Endothelial cell (in vitro differentiated cells): ENCODE data around the gene SDS. TPM values are rescaled to one million over a fixed set of nuclear protein-coding genes. Genes with fewer than 3 reads are reported as not detected.

Experiments used
- DNase-seq: peaks from one replicate; pipeline ENCODE4 v3.0.0; 2021; ENCODE audit warnings: low spot score
- H3K27ac Mint-ChIP-seq: one replicate; pipeline ENCODE4 v1.8.0; 2021; ENCODE audit warnings: mixed read lengths, inconsistent platforms; ENCODE audit not compliant: unreplicated experiment
- H3K27me3 Mint-ChIP-seq: one replicate; pipeline ENCODE4 v1.8.0; 2021; ENCODE audit warnings: mild to moderate bottlenecking, moderate library complexity, mixed read lengths, inconsistent platforms; ENCODE audit not compliant: unreplicated experiment
- H3K36me3 Mint-ChIP-seq: one replicate; pipeline ENCODE4 v1.8.0; 2021; ENCODE audit warnings: mild to moderate bottlenecking, low read depth, mixed read lengths, inconsistent platforms; ENCODE audit not compliant: unreplicated experiment
- H3K4me1 Mint-ChIP-seq: one replicate; pipeline ENCODE4 v1.8.0; 2021; ENCODE audit warnings: mild to moderate bottlenecking, mixed read lengths, inconsistent platforms; ENCODE audit not compliant: unreplicated experiment
- H3K4me3 Mint-ChIP-seq: one replicate; pipeline ENCODE4 v1.8.0; 2021; ENCODE audit warnings: mild to moderate bottlenecking, mixed read lengths, inconsistent platforms; ENCODE audit not compliant: unreplicated experiment
- H3K9me3 Mint-ChIP-seq: one replicate; pipeline ENCODE4 v1.8.0; 2021; ENCODE audit warnings: mixed read lengths, inconsistent platforms; ENCODE audit not compliant: unreplicated experiment
- CTCF ChIP-seq: fragments of 200-600 bp; sonication (generic); IDR thresholded peaks from one replicate; pipeline ENCODE4 v1.5.0; 2021; ENCODE audit warnings: antibody characterized with exemption; ENCODE audit not compliant: unreplicated experiment
- long read RNA-seq: library from polyadenylated mRNA; unstranded; transcript quantifications from one replicate; pipeline ENCODE4 v2.0.0, GENCODE V29; 2020; ENCODE audit not compliant: unreplicated experiment
- total RNA-seq: library from RNA; stranded (reverse); fragmentation: NEBNext Ultra II Directional; extraction: Animal tissue kit (Norgen Biotek cat#: 25700); gene quantifications from one replicate; pipeline ENCODE4 v1.2.1, GENCODE V29; 2021; ENCODE audit not compliant: unreplicated experiment

The SDS gene
- not detected for total RNA-seq
- long read RNA-seq = 0 reads

GRCh38 chr12:113403435-113404415, at the start of gene SDS:
Gene SDS (minus strand): TSS chr12:113403887. CDS start chr12:113399708, 4,179 bp downstream.
- DNase-seq = no peak
- no peaks in the 10 kb centered on the region for H3K4me1 Mint-ChIP-seq
- no peaks in the 10 kb centered on the region for H3K9me3 Mint-ChIP-seq
- H3K4me3 Mint-ChIP-seq = no peak within 1 kb of the TSS
- H3K27ac Mint-ChIP-seq = no peak within 1 kb of the TSS
- H3K36me3 Mint-ChIP-seq = no peaks in the 10 kb centered on the region
- TF ChIP-seq CTCF = no peak
- H3K27me3 Mint-ChIP-seq = no peaks in the 10 kb centered on the region

GRCh38 chr12:113453330-113453729, 49.6 kb upstream of the SDS start:
- Mint-ChIP-seq H3K27ac (no peak overlapping the region), H3K4me1 (no peaks in the 10 kb centered on the region), H3K36me3 (no peaks in the 10 kb centered on the region), H3K9me3 (no peaks in the 10 kb centered on the region), H3K4me3 (no peak overlapping the region), H3K27me3 (no peaks in the 10 kb centered on the region)
- no peak for DNase-seq
- no peak for TF ChIP-seq CTCF

- no peak overlapping the region for H3K4me3 Mint-ChIP-seq
- no peaks in the 10 kb centered on the region for H3K9me3 Mint-ChIP-seq
- no peak for TF ChIP-seq CTCF
- no peaks in the 10 kb centered on the region for H3K4me1 Mint-ChIP-seq
- H3K27ac Mint-ChIP-seq = no peak overlapping the region
- no peaks in the 10 kb centered on the region for H3K36me3 Mint-ChIP-seq
- H3K27me3 Mint-ChIP-seq = no peaks in the 10 kb centered on the region
- DNase-seq = no peak
These were observed 48.8 kb upstream of the SDS start for GRCh38 chr12:113452458-113452857.

DNA sequence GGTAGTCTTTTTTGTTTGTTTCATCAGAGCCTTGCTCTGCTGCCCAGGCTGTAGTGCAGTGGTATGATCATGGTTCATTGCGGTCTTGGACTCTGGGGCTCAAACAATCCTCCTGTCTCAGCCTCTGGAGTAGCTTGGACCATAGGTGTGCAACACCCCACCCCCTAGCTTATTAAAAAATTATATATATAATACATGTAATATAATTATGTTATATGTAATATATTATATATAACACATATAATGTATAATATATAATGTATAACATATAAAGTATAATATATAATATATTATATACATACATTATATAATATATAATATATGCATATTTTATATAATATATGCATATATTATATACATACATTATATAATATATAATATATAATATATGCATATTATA, 46.2 kb upstream of the SDS start:
- no peak overlapping the region for H3K27ac Mint-ChIP-seq
- no peak for TF ChIP-seq CTCF
- H3K36me3 Mint-ChIP-seq = no peaks in the 10 kb centered on the region
- no peak overlapping the region for H3K4me3 Mint-ChIP-seq
- no peaks in the 10 kb centered on the region for H3K27me3 Mint-ChIP-seq
- no peaks in the 10 kb centered on the region for H3K4me1 Mint-ChIP-seq
- H3K9me3 Mint-ChIP-seq = no peaks in the 10 kb centered on the region
- no peak for DNase-seq

GRCh38 chr12:113449299-113449698, 45.6 kb upstream of the SDS start:
- H3K4me1 Mint-ChIP-seq = no peaks in the 10 kb centered on the region
- TF ChIP-seq CTCF = no peak
- H3K4me3 Mint-ChIP-seq = no peak overlapping the region
- no peaks in the 10 kb centered on the region for H3K9me3 Mint-ChIP-seq
- H3K36me3 Mint-ChIP-seq = no peaks in the 10 kb centered on the region
- DNase-seq = no peak
- H3K27me3 Mint-ChIP-seq = no peaks in the 10 kb centered on the region
- no peak overlapping the region for H3K27ac Mint-ChIP-seq
